HepG2 (cell line): ENCODE measurements around the gene ZNF318. TPM values are rescaled to one million over a fixed set of nuclear protein-coding genes. Genes with fewer than 3 reads are reported as not detected.

Experiments
- ARID3A ChIP-seq: IDR thresholded peaks from 2 replicates; pipeline ENCODE4 v1.6.1; 2012; ENCODE audit warnings: low read depth, low read length, improper control_type of control experiment
- BORCS8-MEF2B ChIP-seq: sonication (generic); formaldehyde crosslinking; IDR thresholded peaks from 2 replicates; pipeline ENCODE4 v1.8.0; 2022; ENCODE audit warnings: mild to moderate bottlenecking, missing genetic modification reagents
- CSRNP1 ChIP-seq: sonication (generic); formaldehyde crosslinking; IDR thresholded peaks from 2 replicates; pipeline ENCODE4 v1.8.1; 2023; ENCODE audit warnings: mild to moderate bottlenecking, missing genetic modification reagents
- HDAC6 ChIP-seq: fragments of 200-600 bp; sonication (generic); IDR thresholded peaks from 2 replicates; pipeline ENCODE4 v1.7.0; 2017; ENCODE audit warnings: mild to moderate bottlenecking, antibody characterized with exemption, low read length, low read depth
- HMGA1 ChIP-seq: sonication (generic); formaldehyde crosslinking; conservative IDR thresholded peaks from 2 replicates; pipeline ENCODE4 v1.4.0; 2020; ENCODE audit warnings: missing genetic modification reagents
- ISL2 ChIP-seq: sonication (generic); formaldehyde crosslinking; IDR thresholded peaks from 2 replicates; pipeline ENCODE4 v1.5.0; 2020; ENCODE audit warnings: missing genetic modification reagents
- KDM3A ChIP-seq: IDR thresholded peaks from 2 replicates; pipeline ENCODE4 v1.6.1; 2018; ENCODE audit warnings: low read depth, missing compliant biosample characterization
- REPIN1 ChIP-seq: sonication (generic); formaldehyde crosslinking; IDR thresholded peaks from 2 replicates; pipeline ENCODE4 v1.8.0; 2022; ENCODE audit warnings: missing genetic modification reagents, low read depth, mild to moderate bottlenecking, borderline replicate concordance
- SAFB2 ChIP-seq: sonication (generic); formaldehyde crosslinking; IDR thresholded peaks from 2 replicates; pipeline ENCODE4 v1.5.1; 2020; ENCODE audit warnings: missing genetic modification reagents, low read depth, mild to moderate bottlenecking, borderline replicate concordance
- SKI ChIP-seq: fragments of 450-650 bp; IDR thresholded peaks from one replicate; pipeline ENCODE4 v1.6.1; 2018; ENCODE audit warnings: mild to moderate bottlenecking; ENCODE audit not compliant: partially characterized antibody
- SP5 ChIP-seq: IDR thresholded peaks from 2 replicates; pipeline ENCODE4 v1.6.1; 2016; ENCODE audit warnings: low read depth, borderline replicate concordance
- ZFP62 ChIP-seq: sonication (generic); formaldehyde crosslinking; IDR thresholded peaks from 2 replicates; pipeline ENCODE4 v1.4.0; 2020; ENCODE audit warnings: missing genetic modification reagents
- ZFP82 ChIP-seq: sonication (generic); formaldehyde crosslinking; IDR thresholded peaks from 2 replicates; pipeline ENCODE4 v1.5.1; 2020; ENCODE audit warnings: mild to moderate bottlenecking, missing genetic modification reagents, borderline replicate concordance
- ZNF34 ChIP-seq: sonication (generic); formaldehyde crosslinking; IDR thresholded peaks from 2 replicates; pipeline ENCODE4 v1.4.0; 2020; ENCODE audit warnings: mild to moderate bottlenecking, missing genetic modification reagents, borderline replicate concordance
- ZNF572 ChIP-seq: sonication (generic); formaldehyde crosslinking; IDR thresholded peaks from 2 replicates; pipeline ENCODE4 v1.5.1; 2020; ENCODE audit warnings: mild to moderate bottlenecking, missing genetic modification reagents
- ZNF614 ChIP-seq: IDR thresholded peaks from 2 replicates; pipeline ENCODE4 v1.6.1; 2018; ENCODE audit warnings: missing biosample characterization, missing genetic modification reagents, inconsistent platforms, borderline replicate concordance
- ZNF619 ChIP-seq: sonication (generic); formaldehyde crosslinking; IDR thresholded peaks from 2 replicates; pipeline ENCODE4 v1.4.0; 2020; ENCODE audit warnings: mild to moderate bottlenecking, missing genetic modification reagents
- ZNF687 ChIP-seq: sonication (generic); formaldehyde crosslinking; IDR thresholded peaks from 2 replicates; pipeline ENCODE4 v1.5.1; 2020; ENCODE audit warnings: mild to moderate bottlenecking, missing genetic modification reagents, moderate library complexity
- ZNF773 ChIP-seq: sonication (generic); formaldehyde crosslinking; IDR thresholded peaks from 2 replicates; pipeline ENCODE4 v1.4.0; 2020; ENCODE audit warnings: missing genetic modification reagents, borderline replicate concordance
- ZNF780A ChIP-seq: sonication (generic); formaldehyde crosslinking; IDR thresholded peaks from 2 replicates; pipeline ENCODE4 v1.8.0; 2022; ENCODE audit warnings: mild to moderate bottlenecking, missing genetic modification reagents, moderate library complexity
- ZSCAN21 ChIP-seq: sonication (generic); formaldehyde crosslinking; IDR thresholded peaks from 2 replicates; pipeline ENCODE4 v1.8.0; 2022; ENCODE audit warnings: mild to moderate bottlenecking, missing genetic modification reagents, moderate library complexity, borderline replicate concordance
- ZSCAN31 ChIP-seq: sonication (generic); formaldehyde crosslinking; IDR thresholded peaks from 2 replicates; pipeline ENCODE4 v1.5.0; 2020; ENCODE audit warnings: low read depth, mild to moderate bottlenecking, missing genetic modification reagents
- polyA plus RNA-seq, 8 experiments: library from polyadenylated mRNA; depleted of rRNA in 3 of 8; stranded (reverse) in 7 of 8; unstranded in 1 of 8; fragments of >200 nt; fragmentation: Illumina TruSeq in 4 of 8; extraction: Trizol in 4 of 8; gene quantifications; 2 replicates each; pipeline versions ENCODE4 v1.2.1 to v1.2.3, GENCODE V29; 2011 to 2016; ENCODE audit warnings: low read depth in 4 of 8, missing spikeins in 1 of 8, mixed read lengths in 1 of 8; ENCODE audit not compliant: insufficient read depth in 1 of 8
- total RNA-seq, 5 experiments: library from RNA; depleted of rRNA; stranded (reverse); fragments of >200 nt; fragmentation: Illumina TruSeq; extraction: Trizol; gene quantifications; 2 replicates each; pipeline ENCODE4 v1.2.3, GENCODE V29; 2016; ENCODE audit warnings: low read depth in 1 of 5

Gene ZNF318
- total and polyA plus RNA-seq, 2 of the 13 experiments (the other 11 are each of a cell fraction or from before 2014, with no cell fraction given) = 13.0 to 14.5 TPM

- TF ChIP-seq ISL2 (CRISPR knock-in tag) (peak; percentile 29; the same call in 1 of the 2 replicates), ZNF572 (CRISPR knock-in tag) (no peak), ZNF780A (no peak), BORCS8-MEF2B (CRISPR knock-in tag) (no peak), ZNF619 (CRISPR knock-in tag) (peak; percentile 23; the same call in 1 of the 2 replicates), HMGA1 (no peak), ZFP62 (CRISPR knock-in tag) (no peak), CSRNP1 (CRISPR knock-in tag) (no peak), ARID3A (no peak), ZFP82 (peak; percentile 96; the same call in 1 of the 2 replicates), ZNF687 (CRISPR knock-in tag) (peak; percentile 86), KDM3A (peak; percentile 80), ZSCAN21 (CRISPR knock-in tag) (peak; percentile 11; the same call in 1 of the 2 replicates), ZNF614 (CRISPR knock-in tag) (0 out of 2 replicates have a peak, but pooled peaks have one; percentile 25), SKI (peak; percentile 62), REPIN1 (CRISPR knock-in tag) (0 out of 2 replicates have a peak, but pooled peaks have one; percentile 14), ZSCAN31 (CRISPR knock-in tag) (peak; percentile 85), SP5 (CRISPR knock-in tag) (peak; percentile 90), ZNF34 (no peak), ZNF773 (CRISPR knock-in tag) (no peak), HDAC6 (no peak), SAFB2 (CRISPR knock-in tag) (no peak)
These were observed at the start of gene ZNF318 (continued) for GRCh38 chr6:43369174-43370002.
